Measurements from ENCODE around the gene PROSER2. TPM values are rescaled to one million over a fixed set of nuclear protein-coding genes. Genes with fewer than 3 reads are reported as not detected.

The PROSER2 gene
- total and polyA plus RNA-seq, 2 of the 13 experiments (the other 11 are each of a cell fraction or from before 2014, with no cell fraction given): 6.9 to 7.7 TPM

DNA sequence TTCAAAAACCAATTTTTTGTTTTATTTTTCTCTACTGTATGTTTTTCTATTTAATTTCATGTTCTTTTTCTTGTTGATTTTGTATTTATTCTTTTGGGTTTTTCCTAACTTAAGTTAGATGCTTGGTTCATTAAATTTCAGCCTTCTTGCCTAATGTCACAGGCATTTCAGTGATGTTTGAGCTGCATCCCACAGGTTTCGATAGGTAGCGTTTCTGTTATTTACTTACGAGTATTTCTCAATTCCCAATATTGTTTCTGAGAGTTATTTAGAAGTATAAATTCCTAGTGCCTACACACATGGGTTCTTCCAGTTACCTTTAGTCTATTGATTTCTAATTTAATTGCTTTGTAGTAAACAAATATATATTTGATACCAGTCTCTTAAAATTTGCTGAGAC is 18.2 kb downstream of the PROSER2 start (continued):
- TF ChIP-seq, protein P1, sequence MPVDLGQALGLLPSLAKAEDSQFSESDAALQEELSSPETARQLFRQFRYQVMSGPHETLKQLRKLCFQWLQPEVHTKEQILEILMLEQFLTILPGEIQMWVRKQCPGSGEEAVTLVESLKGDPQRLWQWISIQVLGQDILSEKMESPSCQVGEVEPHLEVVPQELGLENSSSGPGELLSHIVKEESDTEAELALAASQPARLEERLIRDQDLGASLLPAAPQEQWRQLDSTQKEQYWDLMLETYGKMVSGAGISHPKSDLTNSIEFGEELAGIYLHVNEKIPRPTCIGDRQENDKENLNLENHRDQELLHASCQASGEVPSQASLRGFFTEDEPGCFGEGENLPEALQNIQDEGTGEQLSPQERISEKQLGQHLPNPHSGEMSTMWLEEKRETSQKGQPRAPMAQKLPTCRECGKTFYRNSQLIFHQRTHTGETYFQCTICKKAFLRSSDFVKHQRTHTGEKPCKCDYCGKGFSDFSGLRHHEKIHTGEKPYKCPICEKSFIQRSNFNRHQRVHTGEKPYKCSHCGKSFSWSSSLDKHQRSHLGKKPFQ (CRISPR knock-in tag; IDR thresholded peaks at IDR 0.05; ENCODE audit: insufficient replicate concordance): no peak
- TF ChIP-seq ZNF674 (CRISPR knock-in tag; IDR thresholded peaks at IDR 0.05; ENCODE audit: low read depth): no peak

DNA sequence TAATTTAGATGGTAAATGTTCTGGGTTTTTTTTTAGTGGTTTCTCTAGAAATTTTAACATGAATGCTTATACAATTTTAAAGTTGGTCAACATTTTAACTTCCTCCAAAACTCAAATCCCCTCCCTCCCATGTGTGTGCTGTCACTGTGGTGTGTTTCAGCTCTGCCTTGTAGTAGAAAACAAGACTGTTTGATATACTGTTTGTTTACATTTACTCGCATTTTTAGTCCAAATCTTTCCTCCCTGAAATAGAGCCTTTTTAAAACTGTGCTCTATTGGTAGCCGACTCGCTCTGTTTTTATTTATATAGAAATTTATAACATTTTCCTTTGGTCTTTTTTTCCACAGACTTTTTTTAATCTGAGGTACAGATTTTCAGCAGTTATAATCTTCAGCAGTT is 19.3 kb downstream of the PROSER2 start:
- no peak for FAIRE-seq
- no peaks in the 10 kb centered on the region for H3K27me3 ChIP-seq (ENCODE audit: control insufficient read depth in 1 of 2, insufficient read depth in 2 of 2, low read length in 2 of 2)
- WGBS (ENCODE audit: low lambda C conversion rate): 92% methylated on average over 3 of the region's 3 CpGs
- no peak overlapping the region for H3K4me2 ChIP-seq (ENCODE audit: low read depth, low read length)
- no peak overlapping the region for H3K4me3 ChIP-seq (replicated peaks in 1 of 3; ENCODE audit: insufficient read depth in 1 of 3, low read depth in 2 of 3, low read length in 3 of 3)
- peaks cover 25% of the 10 kb centered on the region for H3K4me1 ChIP-seq (ENCODE audit: insufficient read depth, low read length)
- intact Hi-C loops (cut with micrococcal nuclease; ENCODE audit: unreplicated experiment) (no loop called here), in situ Hi-C loops (cut with HindIII; ENCODE audit: extremely low pct_ligation_motif_present, low pct_unique_long_range_greater_than_20kb) (no loop called here)
- peaks cover 9% of the 10 kb centered on the region; the same call in 1 of the 2 replicates for H4K20me1 ChIP-seq (ENCODE audit: insufficient read depth, low read length)
- H3K36me3 ChIP-seq (replicated peaks in 1 of 2; ENCODE audit: control insufficient read depth in 1 of 2, insufficient read depth in 2 of 2, low read length in 2 of 2): peaks cover 1 to 6% of the 10 kb centered on the region in 2 experiments; a peak in 3 of 5 replicates
- no peak for TF ChIP-seq ZNF546 (CRISPR knock-in tag; conservative IDR thresholded peaks at IDR 0.05)
- TF ChIP-seq ASH2L (IDR thresholded peaks at IDR 0.05; ENCODE audit: insufficient read length, low read depth, low read length): no peak
- no peak for TF ChIP-seq NFRKB (IDR thresholded peaks at IDR 0.05)
- TF ChIP-seq KLF11 (CRISPR knock-in tag; IDR thresholded peaks at IDR 0.05): no peak
- no peak for TF ChIP-seq ZNF207 (IDR thresholded peaks at IDR 0.05; ENCODE audit: borderline replicate concordance)
- no peak overlapping the region for H3K9ac ChIP-seq (ENCODE audit: insufficient read depth, low read depth, low read length)
- no peak for ATAC-seq
- peaks cover 61% of the 10 kb centered on the region for H3K79me2 ChIP-seq (ENCODE audit: insufficient read depth, low read length)
- ChIA-PET POLR2A (no interaction called here), CTCF (ENCODE audit: low intra/inter-chr PET ratio, low total read pairs) (no interaction called here)
- no peak overlapping the region for H2AFZ ChIP-seq (ENCODE audit: low read length)
- H3K9me3 ChIP-seq (ENCODE audit: low read length): no peaks in the 10 kb centered on the region
- no peak for DNase-seq (ENCODE audit: low spot score)
- BruUV-seq (replicated peaks): no TSS peak
- H3K27ac ChIP-seq (ENCODE audit: extremely low read length, insufficient read depth, low read length): no peak overlapping the region

All from HepG2 (cell line).